Measurements from ENCODE around the gene VGLL1.

The VGLL1 gene, protein sequence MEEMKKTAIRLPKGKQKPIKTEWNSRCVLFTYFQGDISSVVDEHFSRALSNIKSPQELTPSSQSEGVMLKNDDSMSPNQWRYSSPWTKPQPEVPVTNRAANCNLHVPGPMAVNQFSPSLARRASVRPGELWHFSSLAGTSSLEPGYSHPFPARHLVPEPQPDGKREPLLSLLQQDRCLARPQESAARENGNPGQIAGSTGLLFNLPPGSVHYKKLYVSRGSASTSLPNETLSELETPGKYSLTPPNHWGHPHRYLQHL

DNA sequence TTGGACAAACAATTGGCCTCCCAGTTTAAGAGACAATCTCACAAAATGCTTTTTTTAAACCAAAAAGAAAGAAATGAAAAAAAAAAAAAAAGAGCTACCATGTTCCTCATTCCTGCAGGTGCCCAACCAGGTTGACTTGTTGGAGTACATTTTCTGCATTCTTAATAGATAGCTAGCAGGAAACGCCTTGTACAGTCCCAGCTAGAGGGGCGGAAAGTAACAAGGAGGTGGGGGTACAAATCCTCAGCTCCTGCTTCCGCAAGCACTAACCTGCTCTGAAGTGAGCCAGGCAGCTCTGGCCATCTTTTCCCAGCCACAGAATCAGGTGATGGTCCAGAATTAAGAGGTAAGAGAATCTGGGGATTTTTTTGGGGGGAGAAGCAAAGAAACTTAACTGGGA lies at the start of gene VGLL1:
TSS of gene VGLL1 (plus strand) at position 265 of the 400 bp plus-strand sequence. CDS start 3,806 bp downstream, outside the sequence.
- TF ChIP-seq, protein P1, sequence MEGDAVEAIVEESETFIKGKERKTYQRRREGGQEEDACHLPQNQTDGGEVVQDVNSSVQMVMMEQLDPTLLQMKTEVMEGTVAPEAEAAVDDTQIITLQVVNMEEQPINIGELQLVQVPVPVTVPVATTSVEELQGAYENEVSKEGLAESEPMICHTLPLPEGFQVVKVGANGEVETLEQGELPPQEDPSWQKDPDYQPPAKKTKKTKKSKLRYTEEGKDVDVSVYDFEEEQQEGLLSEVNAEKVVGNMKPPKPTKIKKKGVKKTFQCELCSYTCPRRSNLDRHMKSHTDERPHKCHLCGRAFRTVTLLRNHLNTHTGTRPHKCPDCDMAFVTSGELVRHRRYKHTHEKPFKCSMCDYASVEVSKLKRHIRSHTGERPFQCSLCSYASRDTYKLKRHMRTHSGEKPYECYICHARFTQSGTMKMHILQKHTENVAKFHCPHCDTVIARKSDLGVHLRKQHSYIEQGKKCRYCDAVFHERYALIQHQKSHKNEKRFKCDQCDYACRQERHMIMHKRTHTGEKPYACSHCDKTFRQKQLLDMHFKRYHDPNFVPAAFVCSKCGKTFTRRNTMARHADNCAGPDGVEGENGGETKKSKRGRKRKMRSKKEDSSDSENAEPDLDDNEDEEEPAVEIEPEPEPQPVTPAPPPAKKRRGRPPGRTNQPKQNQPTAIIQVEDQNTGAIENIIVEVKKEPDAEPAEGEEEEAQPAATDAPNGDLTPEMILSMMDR (IDR thresholded peaks at IDR 0.05; ENCODE audit: low read depth, low read length), result no peak

DNA sequence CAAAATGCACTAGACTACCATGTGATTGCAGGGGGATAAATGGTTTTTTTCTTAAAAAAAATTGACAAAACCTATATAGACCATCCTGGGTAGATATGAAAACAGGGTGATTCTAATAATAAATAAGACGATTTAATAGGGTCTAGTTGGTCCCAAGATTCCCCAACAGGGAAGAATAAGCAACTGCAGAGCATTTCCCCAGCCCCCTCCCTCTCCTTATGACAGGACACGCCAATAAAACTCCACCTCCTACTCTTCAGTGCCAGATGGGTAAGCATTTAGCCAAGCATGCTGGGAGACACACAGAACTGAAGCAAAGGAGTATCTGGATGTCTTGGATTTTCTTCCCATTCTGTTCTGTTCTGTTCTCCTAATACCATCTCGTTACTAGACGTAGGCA lies 44.4 kb upstream of the VGLL1 start, which contains the start of gene BRS3:
TSS of gene BRS3 (plus strand) at position 301 of the 400 bp plus-strand sequence. CDS start 168 bp downstream, outside the sequence.
- in situ Hi-C loops (cut with HindIII; ENCODE audit: low sequenced_read_pairs), result no loop called here
- TF ChIP-seq, protein P1 (IDR thresholded peaks at IDR 0.05; ENCODE audit: low read depth, low read length), result no peak
- DNase-seq (ENCODE audit: low read depth, low spot score), result no peak
- H3K4me3 ChIP-seq (ENCODE audit: low read depth, low read length), result no peak within 1 kb of the TSS

More for the DNA sequence above, at the start of gene VGLL1:
- no peak for DNase-seq (ENCODE audit: low read depth, low spot score)
- in situ Hi-C loops (cut with HindIII; ENCODE audit: low sequenced_read_pairs), result no loop called here
- no peak within 1 kb of the TSS for H3K4me3 ChIP-seq (ENCODE audit: low read depth, low read length)

DNA sequence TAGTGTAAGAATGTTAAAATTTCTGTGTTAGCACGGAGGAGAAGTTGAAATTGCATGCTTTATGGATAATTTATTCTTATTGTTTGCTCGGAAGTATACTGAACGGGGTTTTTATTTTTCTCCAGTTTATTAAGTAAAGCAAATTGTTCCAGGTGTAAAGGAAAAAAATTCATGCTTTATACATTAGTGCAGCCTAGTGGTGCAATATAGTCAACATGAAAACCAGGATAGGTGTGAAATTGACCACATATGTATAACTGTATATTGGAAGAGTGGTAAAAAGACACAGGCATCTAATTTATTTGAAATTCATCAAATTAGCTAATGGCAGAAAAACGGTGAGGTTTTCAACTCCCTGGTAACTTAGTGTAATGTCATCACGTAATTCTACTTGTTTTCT lies 43.3 kb upstream of the VGLL1 start:
- in situ Hi-C loops (cut with HindIII; ENCODE audit: low sequenced_read_pairs), result no loop called here
- TF ChIP-seq, protein P1 (IDR thresholded peaks at IDR 0.05; ENCODE audit: low read depth, low read length), result no peak
- no peak for DNase-seq (ENCODE audit: low read depth, low spot score)
- no peak overlapping the region for H3K4me3 ChIP-seq (ENCODE audit: low read depth, low read length)

DNA sequence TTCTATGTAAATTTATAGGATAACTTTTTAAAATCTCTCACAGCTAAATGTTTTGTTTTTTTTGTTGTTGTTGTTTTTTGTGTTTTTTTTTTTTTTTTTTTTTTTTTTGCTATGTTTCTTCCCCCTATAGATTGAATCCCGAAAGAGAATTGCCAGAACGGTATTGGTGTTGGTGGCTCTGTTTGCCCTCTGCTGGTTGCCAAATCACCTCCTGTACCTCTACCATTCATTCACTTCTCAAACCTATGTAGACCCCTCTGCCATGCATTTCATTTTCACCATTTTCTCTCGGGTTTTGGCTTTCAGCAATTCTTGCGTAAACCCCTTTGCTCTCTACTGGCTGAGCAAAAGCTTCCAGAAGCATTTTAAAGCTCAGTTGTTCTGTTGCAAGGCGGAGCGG lies 40.2 kb upstream of the VGLL1 start:
- in situ Hi-C loops (cut with HindIII; ENCODE audit: low sequenced_read_pairs), result no loop called here
- no peak for DNase-seq (ENCODE audit: low read depth, low spot score)
- TF ChIP-seq, protein P1 (IDR thresholded peaks at IDR 0.05; ENCODE audit: low read depth, low read length), result no peak
- H3K4me3 ChIP-seq (ENCODE audit: low read depth, low read length), result no peak overlapping the region

DNA sequence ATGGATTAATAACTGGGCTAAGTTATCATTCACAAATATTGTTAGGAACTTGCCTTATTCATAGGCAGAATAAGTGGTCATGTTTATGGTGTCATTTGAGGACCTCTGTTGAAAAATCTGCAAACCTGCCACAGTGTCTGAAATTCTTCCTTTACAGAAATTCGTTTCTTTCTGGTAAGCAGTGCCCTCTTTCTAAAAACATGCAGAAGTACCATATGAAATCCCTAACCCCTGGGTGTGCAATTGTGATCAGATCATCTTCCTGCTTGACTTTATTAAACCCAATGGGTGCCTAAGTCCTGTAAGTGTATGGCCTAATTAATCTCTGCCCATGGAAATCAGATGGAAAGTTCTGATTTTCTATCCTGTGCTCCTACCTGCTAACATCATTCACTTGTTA lies 39.0 kb upstream of the VGLL1 start:
- H3K4me3 ChIP-seq (ENCODE audit: low read depth, low read length), result no peak overlapping the region
- no peak for DNase-seq (ENCODE audit: low read depth, low spot score)
- in situ Hi-C loops (cut with HindIII; ENCODE audit: low sequenced_read_pairs), result no loop called here
- TF ChIP-seq, protein P1 (IDR thresholded peaks at IDR 0.05; ENCODE audit: low read depth, low read length), result no peak

DNA sequence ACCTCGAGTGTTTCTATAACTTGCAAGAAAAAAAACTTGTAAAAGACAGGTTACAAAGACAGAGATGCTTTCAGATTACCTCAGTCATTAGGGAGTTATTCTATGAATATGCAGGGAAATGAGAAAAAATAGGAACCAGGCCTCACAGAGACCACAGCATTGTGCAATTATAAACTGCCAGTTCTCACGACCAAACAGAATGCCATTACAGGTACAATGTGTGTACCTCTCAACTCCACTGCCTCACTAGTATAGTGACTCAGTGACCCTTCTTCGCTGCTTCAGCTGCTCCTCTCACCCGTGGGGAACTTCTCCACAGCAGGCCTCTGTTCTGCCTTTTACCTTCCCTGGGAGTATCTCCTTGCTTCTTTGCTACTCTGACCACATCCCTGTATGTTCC lies 37.0 kb upstream of the VGLL1 start:
- no peak overlapping the region for H3K4me3 ChIP-seq (ENCODE audit: low read depth, low read length)
- DNase-seq (ENCODE audit: low read depth, low spot score), result no peak
- in situ Hi-C loops (cut with HindIII; ENCODE audit: low sequenced_read_pairs), result no loop called here
- TF ChIP-seq, protein P1 (IDR thresholded peaks at IDR 0.05; ENCODE audit: low read depth, low read length), result no peak

Data from astrocyte of the spinal cord (primary cell).